ENCODE data around the gene PLXNB1. TPM values are rescaled to one million over a fixed set of nuclear protein-coding genes. Genes with fewer than 3 reads are reported as not detected.

Gene PLXNB1
- total RNA-seq, 2 experiments from 2014 or later, result 3.7 to 5.1 TPM

- ATAC-seq (no peak), DNase-seq (no peak)
- no peaks in the 10 kb centered on the region for H3K9me3 Mint-ChIP-seq (ENCODE audit: low read depth)
- peak overlapping the region; percentile 79 for H3K27ac Mint-ChIP-seq
- POLR2A ChIA-PET, result interaction anchor here (0.7 to 1.2 kb wide), 2 partner anchors 111 to 189 kb away, joined by 4 to 6 read pairs; partner anchors contain the start of gene PFKFB4
- intact Hi-C loops (cut with DNase I, micrococcal nuclease), result loop anchor here in 1 of 2 experiments (10.0 kb wide), 1 partner anchor 59 kb away; the partner anchor contains the start of gene SHISA5
- CTCF ChIA-PET, result interaction anchor here (0.6 to 5.4 kb wide), 13 partner anchors 9 to 1646 kb away, joined by 3 to 67 read pairs (median 3); no protein-coding TSS in a partner anchor
- H3K36me3 Mint-ChIP-seq (ENCODE audit: low read depth), result peaks cover 39% of the 10 kb centered on the region
- peaks cover 47% of the 10 kb centered on the region for H3K4me1 Mint-ChIP-seq
- no peaks in the 10 kb centered on the region for H3K27me3 Mint-ChIP-seq
- peak overlapping the region; percentile 83 for H3K4me3 Mint-ChIP-seq
Observed at GRCh38 chr3:48445277-48445882, 15.5 kb upstream of the PLXNB1 start.

DNA sequence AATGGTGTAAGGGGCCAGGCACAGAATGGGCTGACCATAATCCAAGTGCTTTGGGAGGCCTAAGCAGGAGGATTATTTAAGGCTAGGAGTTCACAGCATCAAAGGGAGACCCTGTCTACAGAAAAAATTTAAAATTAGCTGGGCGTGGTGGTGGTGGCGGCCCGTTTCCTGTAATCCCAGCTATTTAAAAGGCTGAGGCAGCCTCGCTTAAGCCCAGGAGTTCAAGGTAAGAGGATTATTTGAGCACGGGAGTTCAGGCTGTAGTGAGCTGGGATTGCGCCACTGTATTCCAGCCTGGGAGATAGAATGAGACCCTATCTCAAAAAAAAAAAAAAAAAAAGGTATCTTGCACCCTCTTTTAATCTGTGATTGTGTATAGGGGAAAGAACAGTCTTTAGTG is 12.1 kb upstream of the PLXNB1 start:
- H3K9me3 Mint-ChIP-seq (ENCODE audit: low read depth), result no peaks in the 10 kb centered on the region

GRCh38 chr3:48440590-48440958 is 10.7 kb upstream of the PLXNB1 start:
- H3K27ac Mint-ChIP-seq, result peak overlapping the region; percentile 98
- intact Hi-C loops (cut with DNase I, micrococcal nuclease), result loop anchor here (1.0 to 10.0 kb wide), 14 partner anchors 11 to 638 kb away; partner anchors contain the start of genes ARIH2 (in 1 of the 2), CDC25A (in 1 of the 2), DHX30 (in 1 of the 2) and NME6 (in 1 of the 2)
- no peak for ATAC-seq
- POLR2A ChIA-PET, result interaction anchor here (0.6 to 1.0 kb wide), 3 partner anchors 31 to 272 kb away, joined by 4 to 13 read pairs (median 8); no protein-coding TSS in a partner anchor
- CTCF ChIA-PET, result interaction anchor here (0.6 to 3.4 kb wide), 5 partner anchors 39 to 208 kb away, joined by 3 to 31 read pairs (median 12); partner anchors contain the start of gene PFKFB4
- H3K36me3 Mint-ChIP-seq (ENCODE audit: low read depth), result peaks cover 36% of the 10 kb centered on the region
- peaks cover 32% of the 10 kb centered on the region for H3K4me1 Mint-ChIP-seq
- H3K27me3 Mint-ChIP-seq, result no peaks in the 10 kb centered on the region
- no peaks in the 10 kb centered on the region for H3K9me3 Mint-ChIP-seq (ENCODE audit: low read depth)
- DNase-seq, result no peak
- peak overlapping the region; percentile 92 for H3K4me3 Mint-ChIP-seq

More for the DNA sequence above, 12.1 kb upstream of the PLXNB1 start:
- no peak for ATAC-seq
- Mint-ChIP-seq H3K4me3 (peak overlapping the region; percentile 92), H3K27ac (peak overlapping the region; percentile 98), H3K27me3 (no peaks in the 10 kb centered on the region), H3K4me1 (peaks cover 40% of the 10 kb centered on the region), H3K36me3 (ENCODE audit: low read depth) (peaks cover 40% of the 10 kb centered on the region)
- DNase-seq, result no peak
- intact Hi-C loops (cut with DNase I, micrococcal nuclease), result loop anchor here (2.0 to 10.0 kb wide), 6 partner anchors 63 to 639 kb away; partner anchors contain the start of genes ARIH2 (in 1 of the 2), CDC25A (in 1 of the 2), DHX30 (in 1 of the 2) and PFKFB4 (in 1 of the 2)
- ChIA-PET CTCF (interaction anchor here (3.0 kb wide), 1 partner anchor 41 kb away, joined by 31 read pairs; no protein-coding TSS in a partner anchor), POLR2A (no interaction called here)

- Mint-ChIP-seq H3K36me3 (ENCODE audit: low read depth) (peaks cover 36% of the 10 kb centered on the region), H3K4me3 (peak within 1 kb of the TSS; percentile 92)
Observed at GRCh38 chr3:48439820-48440589, 10.1 kb upstream of the PLXNB1 start, which contains the start of the genes CCDC51 and TMA7. CCDC51 (minus strand) TSS chr3:48440119; CDS start chr3:48435128, 4,991 bp downstream. TMA7 (plus strand) TSS chr3:48440257; CDS start chr3:48440297, 40 bp downstream.

GRCh38 chr3:48437812-48438211 is 7.9 kb upstream of the PLXNB1 start:
- ChIA-PET POLR2A (no interaction called here), CTCF (interaction anchor here (1.4 to 6.2 kb wide), 7 partner anchors 19 to 244 kb away, joined by 8 to 165 read pairs (median 29); partner anchors contain the start of gene PFKFB4)
- ATAC-seq (no peak), DNase-seq (no peak)
- H3K36me3 Mint-ChIP-seq (ENCODE audit: low read depth), result peaks cover 29% of the 10 kb centered on the region
- H3K4me3 Mint-ChIP-seq, result no peak overlapping the region
- no peak overlapping the region for H3K27ac Mint-ChIP-seq
- no peaks in the 10 kb centered on the region for H3K9me3 Mint-ChIP-seq (ENCODE audit: low read depth)
- H3K27me3 Mint-ChIP-seq, result no peaks in the 10 kb centered on the region
- peaks cover 35% of the 10 kb centered on the region for H3K4me1 Mint-ChIP-seq
- intact Hi-C loops (cut with DNase I, micrococcal nuclease), result loop anchor here (2.0 kb wide), 2 partner anchors 243 to 249 kb away; partner anchors contain the start of gene CDC25A (in 1 of the 2)

More at GRCh38 chr3:48439820-48440589, 10.1 kb upstream of the PLXNB1 start, which contains the start of the genes CCDC51 and TMA7:
- H3K27me3 Mint-ChIP-seq, result no peaks in the 10 kb centered on the region
- peak within 1 kb of the TSS; percentile 98 for H3K27ac Mint-ChIP-seq
- ATAC-seq (peak; percentile 97), DNase-seq (peak; percentile 99)
- intact Hi-C loops (cut with DNase I, micrococcal nuclease), result loop anchor here (1.0 to 10.0 kb wide), 14 partner anchors 11 to 637 kb away; partner anchors contain the start of genes ARIH2 (in 1 of the 2), CDC25A (in 1 of the 2), DHX30 (in 1 of the 2) and NME6 (in 1 of the 2)
- ChIA-PET POLR2A (interaction anchor here (0.5 to 1.6 kb wide), 9 partner anchors 17 to 252 kb away, joined by 3 to 5 read pairs (median 4); partner anchors contain the start of genes CDC25A and SLC26A6), CTCF (interaction anchor here (0.6 to 3.4 kb wide), 21 partner anchors 13 to 519 kb away, joined by 3 to 31 read pairs (median 3); partner anchors contain the start of genes CELSR3 and PFKFB4)
- no peaks in the 10 kb centered on the region for H3K9me3 Mint-ChIP-seq (ENCODE audit: low read depth)
- H3K4me1 Mint-ChIP-seq, result peaks cover 29% of the 10 kb centered on the region

DNA sequence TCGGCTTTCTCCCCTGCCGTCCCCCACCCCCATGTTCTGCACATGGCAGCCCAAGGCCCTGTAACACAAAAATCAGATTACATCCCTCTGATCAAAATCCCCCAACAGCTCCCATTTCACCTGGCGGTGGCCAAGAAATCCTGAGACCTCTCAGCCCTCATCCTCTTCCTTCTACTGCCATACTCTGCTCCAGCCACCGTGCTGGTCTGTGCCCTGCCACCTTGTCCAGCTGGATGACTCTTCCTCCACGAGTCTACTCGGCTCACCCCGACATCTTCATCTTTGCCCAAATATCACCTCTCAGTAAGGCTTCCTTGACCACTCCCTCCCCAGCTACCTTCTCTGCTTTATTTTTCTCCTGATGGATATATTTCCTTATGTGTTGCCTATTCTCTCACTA is 7.0 kb upstream of the PLXNB1 start:
- H3K4me1 Mint-ChIP-seq, result peaks cover 28% of the 10 kb centered on the region
- H3K4me3 Mint-ChIP-seq, result no peak overlapping the region
- no peak for ATAC-seq
- no peak overlapping the region for H3K27ac Mint-ChIP-seq
- H3K9me3 Mint-ChIP-seq (ENCODE audit: low read depth), result no peaks in the 10 kb centered on the region
- CTCF ChIA-PET, result interaction anchor here (0.7 to 6.2 kb wide), 50 partner anchors 10 to 612 kb away, joined by 3 to 165 read pairs (median 7); partner anchors contain the start of genes ATRIP, CDC25A, IP6K2 and NME6
- no peak for DNase-seq
- no peaks in the 10 kb centered on the region for H3K27me3 Mint-ChIP-seq
- POLR2A ChIA-PET, result interaction anchor here (0.8 to 1.7 kb wide), 4 partner anchors 10 to 199 kb away, joined by 3 to 7 read pairs (median 4); partner anchors contain the start of gene ATRIP
- intact Hi-C loops (cut with DNase I, micrococcal nuclease), result loop anchor here (1.0 to 2.0 kb wide), 7 partner anchors 36 to 248 kb away; partner anchors contain the start of genes CDC25A (in 1 of the 2) and SLC26A6 (in 1 of the 2)
- peaks cover 24% of the 10 kb centered on the region for H3K36me3 Mint-ChIP-seq (ENCODE audit: low read depth)

DNA sequence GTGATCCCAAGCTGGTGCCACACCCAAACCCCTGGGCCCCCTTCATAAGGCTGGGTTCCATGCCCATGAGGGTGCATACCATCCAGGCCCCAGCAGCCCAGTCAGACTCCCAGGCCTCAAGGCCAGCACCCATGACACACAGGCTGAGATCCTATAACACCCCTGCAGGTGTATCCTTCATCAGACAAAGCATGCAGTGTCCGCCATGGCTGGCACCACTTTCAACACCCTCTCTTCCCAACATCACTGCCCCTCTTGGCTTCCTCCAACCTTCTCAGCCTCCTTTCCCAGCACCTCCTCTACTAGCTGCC is 6.5 kb upstream of the PLXNB1 start:
- POLR2A ChIA-PET, result interaction anchor here (0.6 to 1.7 kb wide), 9 partner anchors 10 to 199 kb away, joined by 3 to 7 read pairs (median 4); partner anchors contain the start of genes ATRIP and PFKFB4
- no peak for DNase-seq
- Mint-ChIP-seq H3K27ac (no peak overlapping the region), H3K4me1 (peaks cover 23% of the 10 kb centered on the region), H3K9me3 (ENCODE audit: low read depth) (no peaks in the 10 kb centered on the region), H3K4me3 (no peak overlapping the region), H3K27me3 (no peaks in the 10 kb centered on the region), H3K36me3 (ENCODE audit: low read depth) (peaks cover 24% of the 10 kb centered on the region)
- no peak for ATAC-seq
- CTCF ChIA-PET, result interaction anchor here (0.6 to 6.2 kb wide), 87 partner anchors 9 to 621 kb away, joined by 3 to 165 read pairs (median 5); partner anchors contain the start of genes ATRIP, CDC25A, IP6K2 and NME6
- intact Hi-C loops (cut with DNase I, micrococcal nuclease), result loop anchor here (1.0 to 2.0 kb wide), 7 partner anchors 35 to 248 kb away; partner anchors contain the start of genes CDC25A (in 1 of the 2) and SLC26A6 (in 1 of the 2)

DNA sequence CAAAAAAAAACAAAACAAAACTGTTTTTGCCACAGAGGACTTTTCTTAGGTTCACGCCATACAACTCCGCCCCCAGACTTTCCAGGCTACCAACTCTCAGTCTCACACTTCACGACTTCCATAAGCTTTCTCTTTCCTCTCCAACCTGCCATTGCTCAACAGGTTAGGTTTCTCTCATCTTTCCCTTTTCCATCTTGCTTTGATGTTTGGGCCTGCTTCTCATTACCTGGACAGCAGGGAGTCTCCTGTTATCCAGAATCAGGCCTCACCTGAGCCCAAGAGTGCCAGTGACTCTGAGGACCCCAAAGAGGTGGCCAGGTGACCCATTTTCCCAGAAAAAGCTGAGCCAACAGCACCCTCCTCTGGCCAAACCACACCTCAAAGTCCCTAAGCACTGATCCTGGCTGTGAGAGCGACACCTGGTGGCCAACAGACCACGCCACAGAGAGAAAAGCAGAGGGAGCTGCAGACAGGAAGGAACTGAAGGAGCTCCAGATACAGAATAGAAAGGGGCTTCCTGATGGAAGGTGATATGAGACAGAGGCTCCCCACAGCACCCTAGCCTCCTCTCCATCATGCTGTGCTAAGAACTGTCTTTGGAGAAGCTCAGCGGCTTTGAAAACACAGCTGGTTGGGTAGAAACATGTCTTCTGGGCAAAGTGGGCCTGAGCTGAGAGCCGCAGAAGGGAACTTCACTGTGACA is 6.0 kb upstream of the PLXNB1 start:
- H3K36me3 Mint-ChIP-seq (ENCODE audit: low read depth), result peaks cover 21% of the 10 kb centered on the region
- CTCF ChIA-PET, result interaction anchor here (0.6 to 6.2 kb wide), 87 partner anchors 9 to 621 kb away, joined by 3 to 165 read pairs (median 5); partner anchors contain the start of genes ATRIP, CDC25A, IP6K2 and NME6
- peaks cover 21% of the 10 kb centered on the region for H3K4me1 Mint-ChIP-seq
- DNase-seq (peak; percentile 92), ATAC-seq (peak; percentile 48)
- no peak overlapping the region for H3K4me3 Mint-ChIP-seq
- no peak overlapping the region for H3K27ac Mint-ChIP-seq
- intact Hi-C loops (cut with DNase I, micrococcal nuclease), result loop anchor here (1.0 to 2.0 kb wide), 7 partner anchors 35 to 247 kb away; partner anchors contain the start of genes CDC25A (in 1 of the 2) and SLC26A6 (in 1 of the 2)
- POLR2A ChIA-PET, result interaction anchor here (0.6 to 1.7 kb wide), 10 partner anchors 11 to 200 kb away, joined by 3 to 7 read pairs (median 4); partner anchors contain the start of genes ATRIP and PFKFB4
- H3K27me3 Mint-ChIP-seq, result no peaks in the 10 kb centered on the region
- H3K9me3 Mint-ChIP-seq (ENCODE audit: low read depth), result no peaks in the 10 kb centered on the region

DNA sequence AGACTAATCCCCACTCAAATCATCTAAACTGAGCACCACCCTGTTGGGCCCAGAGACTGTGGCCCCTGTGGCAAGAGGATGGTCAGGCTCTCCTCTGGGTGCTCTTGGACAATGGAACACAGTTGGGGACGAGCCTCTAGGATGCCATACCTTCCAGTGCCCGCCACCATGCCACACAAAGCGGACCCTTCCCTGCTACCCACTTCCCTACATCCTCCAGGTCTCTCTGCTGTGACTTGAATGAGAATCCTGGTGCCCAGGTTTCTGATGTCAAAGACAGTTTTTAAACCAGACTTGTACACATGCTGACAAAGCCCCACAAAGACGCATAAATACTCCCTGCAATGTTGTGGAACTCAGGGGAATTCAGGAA is 5.3 kb upstream of the PLXNB1 start:
- ChIA-PET POLR2A (interaction anchor here (1.3 to 1.7 kb wide), 2 partner anchors 12 to 167 kb away, joined by 4 to 7 read pairs; partner anchors contain the start of gene ATRIP), CTCF (interaction anchor here (0.7 to 6.2 kb wide), 38 partner anchors 8 to 620 kb away, joined by 3 to 165 read pairs (median 9); partner anchors contain the start of genes ATRIP, NME6, PFKFB4 and SLC26A6)
- no peak overlapping the region for H3K4me3 Mint-ChIP-seq
- intact Hi-C loops (cut with DNase I, micrococcal nuclease), result no loop called here
- H3K36me3 Mint-ChIP-seq (ENCODE audit: low read depth), result peaks cover 18% of the 10 kb centered on the region
- H3K4me1 Mint-ChIP-seq, result peaks cover 25% of the 10 kb centered on the region
- ATAC-seq (no peak), DNase-seq (no peak)
- H3K9me3 Mint-ChIP-seq (ENCODE audit: low read depth), result no peaks in the 10 kb centered on the region
- no peak overlapping the region for H3K27ac Mint-ChIP-seq
- H3K27me3 Mint-ChIP-seq, result no peaks in the 10 kb centered on the region
